ENCODE data around the gene ZIC2. TPM values are rescaled to one million over a fixed set of nuclear protein-coding genes. Genes with fewer than 3 reads are reported as not detected.
A peak's percentile ranks its signal among the peaks of the same experiment; 100 is the strongest.

Gene ZIC2
- total RNA-seq, 1 donor from 2014 or later, result 129 TPM

DNA sequence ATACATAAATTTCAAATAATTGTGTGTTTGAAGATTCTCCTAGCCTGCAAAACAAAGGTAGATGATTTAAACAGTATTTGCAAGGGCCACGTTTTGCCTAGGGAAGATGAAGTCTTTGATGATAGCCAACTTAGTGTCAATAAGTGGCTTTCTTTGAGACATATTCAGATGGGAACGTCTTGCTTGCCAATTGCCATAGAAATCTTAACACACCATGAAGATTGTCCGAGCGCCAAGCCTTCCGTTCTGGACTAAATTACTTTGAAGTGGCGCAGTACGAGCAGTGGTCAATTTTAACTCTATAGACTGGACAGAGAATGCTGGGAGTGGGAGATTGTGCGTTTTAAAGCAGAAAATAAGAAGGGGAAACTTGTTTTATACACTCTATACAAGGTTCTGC, 19.9 kb upstream of the ZIC2 start:
- H3K36me3 Mint-ChIP-seq, result peaks cover 6% of the 10 kb centered on the region
- H3K4me1 Mint-ChIP-seq (ENCODE audit: unreplicated experiment), result peaks cover 29% of the 10 kb centered on the region
- peaks cover 92% of the 10 kb centered on the region for H3K27me3 Mint-ChIP-seq
- DNase-seq (ENCODE audit: extremely low spot score, unreplicated experiment), result no peak
- H3K4me3 Mint-ChIP-seq, result peak overlapping the region; percentile 6
- no peaks in the 10 kb centered on the region for H3K9me3 Mint-ChIP-seq
- TF ChIP-seq, protein P1, sequence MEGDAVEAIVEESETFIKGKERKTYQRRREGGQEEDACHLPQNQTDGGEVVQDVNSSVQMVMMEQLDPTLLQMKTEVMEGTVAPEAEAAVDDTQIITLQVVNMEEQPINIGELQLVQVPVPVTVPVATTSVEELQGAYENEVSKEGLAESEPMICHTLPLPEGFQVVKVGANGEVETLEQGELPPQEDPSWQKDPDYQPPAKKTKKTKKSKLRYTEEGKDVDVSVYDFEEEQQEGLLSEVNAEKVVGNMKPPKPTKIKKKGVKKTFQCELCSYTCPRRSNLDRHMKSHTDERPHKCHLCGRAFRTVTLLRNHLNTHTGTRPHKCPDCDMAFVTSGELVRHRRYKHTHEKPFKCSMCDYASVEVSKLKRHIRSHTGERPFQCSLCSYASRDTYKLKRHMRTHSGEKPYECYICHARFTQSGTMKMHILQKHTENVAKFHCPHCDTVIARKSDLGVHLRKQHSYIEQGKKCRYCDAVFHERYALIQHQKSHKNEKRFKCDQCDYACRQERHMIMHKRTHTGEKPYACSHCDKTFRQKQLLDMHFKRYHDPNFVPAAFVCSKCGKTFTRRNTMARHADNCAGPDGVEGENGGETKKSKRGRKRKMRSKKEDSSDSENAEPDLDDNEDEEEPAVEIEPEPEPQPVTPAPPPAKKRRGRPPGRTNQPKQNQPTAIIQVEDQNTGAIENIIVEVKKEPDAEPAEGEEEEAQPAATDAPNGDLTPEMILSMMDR (conservative IDR thresholded peaks at IDR 0.05), result no peak
- no peak overlapping the region for H3K27ac Mint-ChIP-seq

DNA sequence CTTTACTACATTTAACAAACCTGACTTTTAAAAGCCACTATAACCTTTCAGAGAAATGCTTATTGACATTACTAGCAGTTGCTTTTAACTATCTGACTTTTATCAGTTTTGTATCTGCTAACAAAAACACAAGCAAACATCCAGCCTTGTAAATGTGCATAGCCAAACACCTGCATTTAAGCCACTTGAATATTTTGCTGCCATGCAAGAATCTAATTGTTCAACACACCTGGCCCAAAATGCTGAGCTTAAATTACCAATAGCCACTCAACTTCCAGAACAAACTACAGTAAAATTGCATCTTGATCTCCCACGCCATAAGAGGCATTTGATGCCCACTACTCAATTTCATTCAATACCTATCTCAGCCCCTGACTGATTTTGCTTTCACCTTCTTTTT, 19.3 kb upstream of the ZIC2 start:
- DNase-seq (ENCODE audit: extremely low spot score, unreplicated experiment), result no peak
- Mint-ChIP-seq H3K4me3 (no peak overlapping the region), H3K27me3 (peaks cover 92% of the 10 kb centered on the region), H3K4me1 (ENCODE audit: unreplicated experiment) (peaks cover 28% of the 10 kb centered on the region), H3K36me3 (peaks cover 6% of the 10 kb centered on the region), H3K27ac (no peak overlapping the region), H3K9me3 (no peaks in the 10 kb centered on the region)
- TF ChIP-seq, protein P1 (conservative IDR thresholded peaks at IDR 0.05), result no peak

DNA sequence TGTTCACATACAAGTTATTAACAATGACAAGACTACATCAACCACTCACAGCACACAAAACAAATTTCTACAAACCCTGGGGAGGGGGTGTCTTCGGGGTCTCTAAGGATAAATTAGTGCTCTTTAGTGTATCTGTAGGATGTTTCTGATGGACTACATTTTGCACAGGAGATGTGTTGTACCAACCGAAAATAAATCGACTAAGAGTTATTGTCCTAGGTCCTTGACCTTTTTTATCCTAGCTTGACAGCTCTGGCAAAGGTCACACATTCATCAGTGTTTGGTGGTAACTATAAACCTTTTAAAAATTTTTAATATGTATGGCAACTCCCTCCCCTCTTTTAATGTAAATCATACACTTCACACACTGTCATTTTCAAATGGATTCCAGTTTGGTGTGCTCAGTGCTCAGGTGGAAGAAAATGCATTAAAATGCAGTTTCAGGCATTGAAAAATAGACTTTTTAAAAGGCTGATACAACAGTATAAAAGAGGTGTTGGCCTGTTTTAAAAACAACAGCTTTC, 17.7 kb upstream of the ZIC2 start:
- TF ChIP-seq, protein P1 (conservative IDR thresholded peaks at IDR 0.05), result no peak
- Mint-ChIP-seq H3K36me3 (peaks cover 12% of the 10 kb centered on the region), H3K4me1 (ENCODE audit: unreplicated experiment) (peaks cover 15% of the 10 kb centered on the region), H3K27me3 (peaks cover 85% of the 10 kb centered on the region), H3K27ac (no peak overlapping the region), H3K9me3 (no peaks in the 10 kb centered on the region), H3K4me3 (peak overlapping the region; percentile 72)
- no peak for DNase-seq (ENCODE audit: extremely low spot score, unreplicated experiment)

DNA sequence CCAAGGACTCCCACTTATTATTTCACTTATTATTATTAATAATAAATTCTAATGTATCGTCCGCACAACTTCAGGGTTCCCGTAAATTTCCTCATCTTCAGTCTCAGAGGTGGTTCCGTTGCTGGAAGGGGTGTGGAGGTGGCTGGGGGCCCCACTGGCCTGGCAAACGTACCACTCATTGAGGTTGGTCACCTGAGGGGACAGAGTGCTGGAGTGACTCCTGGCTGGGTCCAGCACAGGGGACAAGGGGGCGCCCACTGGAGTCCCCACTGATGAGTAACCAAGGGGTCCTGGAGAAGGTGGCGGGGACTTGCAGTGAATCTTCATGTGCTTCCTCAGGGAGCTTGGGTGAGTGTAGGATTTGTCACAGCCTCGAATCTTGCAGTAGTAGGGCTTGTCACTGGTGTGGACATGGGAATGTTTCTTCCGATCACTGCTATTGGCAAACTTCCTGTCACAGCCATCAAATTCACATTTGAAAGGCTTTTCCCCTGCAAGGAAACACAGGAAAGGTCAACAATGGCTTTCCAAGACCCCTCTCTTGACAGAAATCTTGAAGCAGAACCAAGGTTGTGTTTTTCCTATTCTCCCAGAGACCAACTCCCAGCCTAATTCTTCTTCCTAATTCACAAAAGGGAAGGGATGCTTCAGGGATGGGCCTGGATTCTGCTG, 16.1 kb upstream of the ZIC2 start:
- Mint-ChIP-seq H3K4me1 (ENCODE audit: unreplicated experiment) (peaks cover 14% of the 10 kb centered on the region), H3K27ac (peak overlapping the region; percentile 11), H3K27me3 (peaks cover 83% of the 10 kb centered on the region), H3K4me3 (peak overlapping the region; percentile 63), H3K36me3 (peaks cover 18% of the 10 kb centered on the region), H3K9me3 (no peaks in the 10 kb centered on the region)
- TF ChIP-seq, protein P1 (conservative IDR thresholded peaks at IDR 0.05), result no peak
- peak; percentile 66 for DNase-seq (ENCODE audit: extremely low spot score, unreplicated experiment)

DNA sequence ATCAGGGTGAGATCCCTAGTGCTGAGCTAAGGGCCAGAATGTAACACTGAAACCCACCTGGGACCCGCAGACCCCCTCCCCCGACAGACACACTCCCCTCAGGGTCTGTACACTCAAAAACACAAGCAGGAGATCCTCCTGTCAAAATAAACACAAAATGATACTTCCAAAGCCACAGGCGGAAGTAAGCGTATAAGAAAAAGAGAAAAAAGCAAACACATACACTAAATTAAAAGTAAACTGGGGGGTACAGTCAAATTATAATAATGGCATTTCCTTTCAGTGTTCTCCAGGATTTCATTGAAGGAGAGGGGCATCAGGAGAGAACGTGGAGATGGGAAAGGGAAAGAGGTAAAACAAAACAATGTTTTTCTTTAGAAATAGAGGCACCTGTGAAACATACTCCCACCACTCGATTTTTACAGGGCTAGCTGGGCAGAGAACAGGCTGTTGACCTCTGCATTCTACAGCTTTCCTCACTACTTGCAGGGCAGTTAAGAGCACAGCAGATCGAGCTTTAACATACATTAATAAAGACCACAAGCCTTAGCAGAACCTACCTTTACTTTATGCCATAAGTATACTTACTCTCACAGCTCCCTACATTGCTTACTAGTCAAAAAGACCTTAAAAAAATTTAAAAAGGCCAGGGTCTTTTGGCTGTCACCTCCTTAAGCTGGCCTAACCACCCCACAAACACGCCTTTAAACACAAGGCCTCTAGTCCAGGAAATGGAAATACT, 15.3 kb upstream of the ZIC2 start:
- Mint-ChIP-seq H3K4me1 (ENCODE audit: unreplicated experiment) (peaks cover 9% of the 10 kb centered on the region), H3K36me3 (peaks cover 18% of the 10 kb centered on the region), H3K27ac (peak overlapping the region; percentile 11), H3K9me3 (no peaks in the 10 kb centered on the region), H3K27me3 (peaks cover 76% of the 10 kb centered on the region), H3K4me3 (peak overlapping the region; percentile 63)
- DNase-seq (ENCODE audit: extremely low spot score, unreplicated experiment), result no peak
- TF ChIP-seq, protein P1 (conservative IDR thresholded peaks at IDR 0.05), result no peak
